ENCODE results near the gene RELA.
"Not testable (repeated sequence)": the region's sequence is repeated elsewhere in the genome, so short reads cannot be mapped to it uniquely, and the experiment has no call there.

Gene RELA

DNA sequence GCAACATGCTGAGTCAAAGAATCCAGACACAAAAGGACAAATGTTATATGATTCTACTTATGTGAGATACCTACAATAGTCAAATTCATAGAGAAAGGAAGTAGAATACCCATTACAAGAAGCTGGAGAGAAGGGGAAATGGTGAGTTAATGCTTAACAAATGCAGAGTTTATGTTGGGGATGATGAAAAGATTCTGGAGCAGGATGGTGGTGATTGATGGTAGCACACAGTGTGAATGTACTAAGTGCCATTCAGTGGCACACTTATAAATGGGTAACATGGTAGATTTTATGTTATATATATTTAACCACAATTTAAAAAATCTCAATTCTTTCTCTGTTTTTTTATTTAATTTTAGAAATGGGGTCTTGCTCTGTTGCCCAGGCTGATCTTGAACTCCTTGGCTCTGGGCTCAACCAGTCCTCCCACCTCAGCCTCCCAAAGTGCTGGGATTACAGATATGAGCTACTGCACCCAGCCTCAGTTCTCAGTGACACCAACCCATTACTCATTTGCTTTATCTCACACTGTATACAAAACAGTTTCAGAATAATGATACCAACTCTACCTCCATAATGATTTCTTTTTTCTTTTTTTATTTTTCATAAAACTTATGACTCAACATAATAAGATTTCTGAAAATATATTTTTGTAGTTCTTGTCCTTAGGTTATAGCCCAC is 9.6 kb upstream of the RELA start:
- no peak for DNase-seq (ENCODE audit: low spot score)

DNA sequence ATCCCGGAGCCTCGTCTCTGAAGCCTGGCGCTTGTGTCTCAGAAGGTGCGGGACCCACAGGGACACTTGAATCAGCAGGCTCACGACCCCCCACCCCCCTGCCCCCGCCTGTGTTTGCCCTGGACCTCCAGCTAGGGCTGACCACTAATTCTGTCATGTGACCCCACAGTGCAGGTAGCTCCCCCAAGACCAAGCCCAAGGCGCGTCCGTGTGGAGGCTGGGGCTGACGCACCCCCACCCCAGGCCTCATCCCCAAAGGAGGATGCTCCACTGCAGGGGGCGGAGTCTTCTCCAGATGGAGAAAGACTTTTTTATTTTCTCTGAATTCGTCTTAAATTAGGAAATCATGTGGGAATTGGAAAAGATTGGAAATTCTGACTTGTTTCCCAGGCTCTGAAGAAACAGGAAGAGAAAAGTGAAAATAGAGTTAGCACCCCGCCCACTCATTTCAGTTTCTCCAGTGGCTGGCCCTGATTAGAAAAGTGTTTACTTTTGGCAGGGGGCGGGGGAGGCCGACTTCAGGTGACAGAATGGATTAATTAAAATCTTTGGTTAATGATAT is 1.0 kb upstream of the RELA start:
- DNase-seq (ENCODE audit: low spot score), result peak; percentile 71

DNA sequence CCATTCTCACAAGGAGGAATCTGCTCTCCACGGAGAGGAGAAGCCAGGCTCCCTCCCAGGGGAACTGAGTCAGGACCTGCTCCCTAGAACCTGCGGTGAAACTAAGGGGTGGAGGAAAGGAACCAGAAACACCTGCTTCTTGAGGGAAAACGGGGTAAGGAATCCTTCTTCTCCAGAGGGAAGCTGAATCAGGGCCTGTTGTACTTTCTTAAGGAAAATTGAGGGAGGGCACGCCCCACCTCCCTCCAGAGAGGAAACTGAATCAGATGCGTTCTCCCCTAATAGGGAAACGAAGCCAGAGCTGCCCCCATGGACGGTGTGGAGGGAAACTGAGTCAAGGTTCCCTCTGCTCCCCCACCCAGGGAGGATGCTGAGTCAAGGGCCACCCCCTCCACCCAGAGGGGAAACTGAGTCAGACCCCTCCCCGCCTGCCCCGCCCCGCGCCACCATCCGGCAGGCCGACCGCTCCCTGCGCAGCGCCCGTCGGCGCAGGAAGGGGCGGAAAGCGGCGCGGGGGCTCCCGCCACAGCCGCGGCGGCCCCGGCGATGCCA is 393 bp downstream of the RELA start:
- no peak for DNase-seq (ENCODE audit: low spot score)

DNA sequence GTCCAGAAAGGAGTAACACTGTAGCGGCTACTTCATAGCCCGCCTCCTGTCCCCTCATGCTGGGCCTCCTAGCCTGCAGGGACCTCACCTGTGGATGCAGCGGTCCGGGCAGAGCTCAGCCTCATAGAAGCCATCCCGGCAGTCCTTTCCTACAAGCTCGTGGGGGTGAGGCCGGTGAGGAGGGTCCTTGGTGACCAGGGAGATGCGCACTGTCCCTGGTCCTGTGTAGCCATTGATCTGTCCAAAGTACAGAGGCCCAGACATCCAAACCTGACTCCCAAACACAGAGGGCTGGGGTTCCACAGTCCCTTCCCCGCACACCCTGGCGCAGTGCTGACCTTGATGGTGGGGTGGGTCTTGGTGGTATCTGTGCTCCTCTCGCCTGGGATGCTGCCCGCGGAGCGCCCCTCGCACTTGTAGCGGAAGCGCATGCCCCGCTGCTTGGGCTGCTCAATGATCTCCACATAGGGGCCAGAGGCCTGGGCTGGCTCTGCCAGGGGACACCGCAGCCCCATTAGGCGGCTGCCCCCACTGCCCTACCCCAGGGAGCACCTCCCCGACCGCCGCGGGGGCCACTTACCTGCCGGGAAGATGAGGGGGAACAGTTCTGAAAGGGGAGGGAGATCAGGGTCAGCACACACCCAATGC is 993 bp downstream of the RELA start:
- no peak for DNase-seq (ENCODE audit: low spot score)

DNA sequence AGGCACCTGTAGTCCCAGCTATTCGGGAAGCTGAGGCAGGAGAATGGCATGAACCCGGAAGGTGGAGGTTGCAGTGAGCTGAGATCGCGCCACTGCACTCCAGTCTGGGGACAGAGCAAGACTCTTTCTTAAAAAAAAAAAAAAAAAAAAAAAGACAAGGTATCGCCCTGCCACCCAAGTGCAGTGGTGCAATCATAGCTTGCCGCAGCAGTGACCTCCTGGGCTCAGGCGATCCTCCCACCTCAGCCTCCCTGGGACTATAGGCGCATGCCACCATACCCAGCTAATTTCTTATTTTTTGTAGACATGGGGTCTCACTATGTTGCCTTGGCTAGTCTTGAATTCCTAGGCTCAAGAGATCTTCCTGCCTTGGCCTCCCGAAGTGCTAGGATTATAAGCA is 1.8 kb downstream of the RELA start:
- DNase-seq (ENCODE audit: low spot score), result not testable (repeated sequence)

DNA sequence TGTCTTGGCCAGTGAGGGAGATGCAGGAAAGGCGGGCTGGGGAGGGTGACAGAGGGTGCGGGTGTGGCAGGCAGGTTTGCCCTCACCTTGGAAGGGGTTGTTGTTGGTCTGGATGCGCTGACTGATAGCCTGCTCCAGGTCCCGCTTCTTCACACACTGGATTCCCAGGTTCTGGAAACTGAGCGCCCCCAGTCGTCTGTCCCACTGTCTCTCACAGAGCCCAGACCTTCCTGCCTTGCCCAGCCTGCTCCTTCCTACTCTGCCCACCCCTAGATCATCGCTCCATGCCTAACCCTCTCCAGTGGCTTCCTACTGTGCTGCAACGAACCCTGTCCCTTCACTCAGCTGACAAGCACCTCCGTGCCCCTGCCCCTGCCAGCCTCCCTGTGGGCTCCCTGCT is 2.7 kb downstream of the RELA start:
- no peak for DNase-seq (ENCODE audit: low spot score)

DNA sequence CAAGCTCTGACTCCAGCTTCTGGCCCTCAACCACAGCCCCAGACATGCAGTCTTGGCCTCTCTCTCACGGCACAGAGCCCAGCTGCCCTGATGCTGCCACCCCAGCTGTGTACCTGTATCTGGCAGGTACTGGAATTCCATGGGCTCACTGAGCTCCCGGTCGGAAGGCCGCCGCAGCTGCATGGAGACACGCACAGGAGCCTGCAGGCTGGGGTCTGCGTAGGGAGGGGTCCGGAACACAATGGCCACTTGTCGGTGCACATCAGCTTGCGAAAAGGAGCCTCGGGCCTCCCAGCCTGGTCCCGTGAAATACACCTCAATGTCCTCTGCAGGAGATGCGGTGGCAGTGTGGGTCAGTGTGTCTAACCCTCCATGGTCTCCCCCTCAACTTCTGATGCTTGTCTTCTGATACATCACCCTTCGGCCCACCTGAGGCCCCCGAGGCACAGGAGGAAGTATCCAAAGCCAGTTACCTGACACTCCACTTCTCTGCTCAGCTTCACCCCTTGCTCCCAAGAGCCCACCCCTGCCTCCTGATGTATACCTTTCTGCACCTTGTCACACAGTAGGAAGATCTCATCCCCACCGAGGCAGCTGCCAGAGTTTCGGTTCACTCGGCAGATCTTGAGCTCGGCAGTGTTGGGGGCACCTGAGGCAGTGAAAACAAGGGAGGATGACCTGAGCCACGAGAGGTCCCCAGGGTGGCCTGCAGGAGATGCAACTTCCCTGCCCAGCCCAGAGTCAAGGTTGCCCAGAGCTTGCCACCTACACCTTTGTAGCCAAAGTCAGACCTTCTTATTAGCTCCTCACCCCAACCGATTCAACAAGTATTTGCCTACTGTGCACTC is 4.3 kb downstream of the RELA start:
- DNase-seq (ENCODE audit: low spot score), result no peak

DNA sequence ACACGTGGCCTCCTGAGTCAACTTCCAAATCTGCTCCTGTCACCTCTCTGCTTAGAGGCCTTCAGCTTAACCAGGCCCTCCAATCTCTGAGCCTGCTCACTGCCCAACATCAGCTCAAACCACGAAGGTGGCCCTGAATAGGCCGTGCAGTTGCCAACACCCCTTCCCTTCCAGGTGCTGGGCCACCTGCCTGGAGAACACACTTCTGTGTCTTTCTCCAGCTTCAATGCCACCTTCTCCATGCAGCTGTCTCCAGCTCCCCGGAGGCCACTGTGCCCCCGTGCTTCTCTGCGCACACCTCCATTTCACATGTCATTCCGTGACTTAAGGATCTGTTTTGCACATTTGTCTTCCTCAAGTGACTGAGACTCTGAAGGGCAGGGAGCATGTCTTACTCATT is 5.3 kb downstream of the RELA start:
- DNase-seq (ENCODE audit: low spot score), result no peak

DNA sequence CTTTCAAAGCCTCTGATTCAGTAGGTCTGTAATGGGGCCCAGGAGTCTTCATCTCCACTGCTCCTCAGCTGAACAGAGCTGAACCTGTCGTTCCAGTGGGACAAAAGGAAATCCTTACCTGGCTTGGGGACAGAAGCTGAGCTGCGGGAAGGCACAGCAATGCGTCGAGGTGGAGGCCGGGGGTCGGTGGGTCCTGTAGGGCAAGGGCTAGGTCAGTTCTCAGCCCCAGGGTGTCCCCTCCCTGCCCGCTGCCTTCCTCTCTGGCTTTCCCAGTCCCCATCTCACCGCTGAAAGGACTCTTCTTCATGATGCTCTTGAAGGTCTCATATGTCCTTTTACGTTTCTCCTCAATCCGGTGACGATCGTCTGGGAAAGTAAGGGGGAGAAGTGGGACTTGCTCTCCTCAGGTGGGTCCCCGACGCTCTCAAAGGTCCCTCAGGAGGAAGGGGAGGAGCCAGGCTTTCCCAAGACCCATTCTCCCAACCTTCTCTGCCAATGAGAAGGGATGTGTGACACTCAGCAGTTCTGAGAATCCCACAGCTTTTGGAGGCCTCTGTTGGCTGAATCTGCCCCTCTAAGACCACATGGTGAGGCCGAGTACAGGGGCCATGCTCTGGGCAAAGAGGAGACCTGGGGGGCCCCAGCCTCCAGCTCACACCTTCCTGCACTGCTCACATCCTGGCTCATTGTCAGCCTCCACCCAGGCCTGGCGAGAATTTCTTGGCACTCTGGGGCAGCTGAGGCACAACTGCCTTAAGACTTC is 7.0 kb downstream of the RELA start:
- no peak for DNase-seq (ENCODE audit: low spot score)

DNA sequence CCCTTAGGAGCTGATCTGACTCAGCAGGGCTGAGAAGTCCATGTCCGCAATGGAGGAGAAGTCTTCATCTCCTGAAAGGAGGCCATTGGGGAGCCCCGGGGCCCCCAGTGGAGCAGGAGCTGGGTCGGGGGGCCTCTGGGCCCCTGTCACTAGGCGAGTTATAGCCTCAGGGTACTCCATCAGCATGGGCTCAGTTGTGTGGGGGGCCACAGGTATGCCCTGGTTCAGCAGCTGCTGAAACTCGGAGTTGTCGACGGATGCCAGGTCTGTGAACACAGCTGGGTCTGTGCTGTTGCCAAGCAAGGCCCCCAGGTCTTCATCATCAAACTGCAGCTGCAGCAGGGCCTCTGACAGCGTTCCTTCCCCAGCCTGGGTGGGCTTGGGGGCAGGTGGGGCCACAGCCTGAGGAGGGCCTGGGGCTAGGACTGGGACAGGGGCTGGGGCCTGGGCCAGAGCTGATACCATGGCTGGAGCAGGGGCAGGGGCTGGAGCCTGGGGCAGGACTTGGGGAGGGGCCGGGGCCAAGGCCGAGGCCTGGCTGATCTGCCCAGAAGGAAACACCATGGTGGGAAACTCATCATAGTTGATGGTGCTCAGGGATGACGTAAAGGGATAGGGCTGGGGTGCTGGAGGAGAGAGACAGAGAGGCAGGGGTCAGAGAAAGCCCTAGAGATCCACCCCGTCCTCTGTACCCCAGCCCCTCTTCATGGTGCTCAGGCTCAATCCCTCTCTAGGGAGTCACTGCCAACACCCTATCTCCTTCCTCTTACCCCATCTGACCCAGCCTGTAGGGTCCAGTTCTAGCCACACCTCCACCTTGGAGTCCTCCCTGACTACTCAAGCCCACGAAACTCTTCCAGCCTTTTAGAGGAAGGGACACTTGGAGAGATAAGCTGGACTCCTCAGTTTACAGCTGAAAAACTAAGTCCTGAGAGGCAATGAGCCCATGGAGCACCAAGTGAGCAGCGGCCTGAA is 8.1 kb downstream of the RELA start:
- no peak for DNase-seq (ENCODE audit: low spot score)

DNA sequence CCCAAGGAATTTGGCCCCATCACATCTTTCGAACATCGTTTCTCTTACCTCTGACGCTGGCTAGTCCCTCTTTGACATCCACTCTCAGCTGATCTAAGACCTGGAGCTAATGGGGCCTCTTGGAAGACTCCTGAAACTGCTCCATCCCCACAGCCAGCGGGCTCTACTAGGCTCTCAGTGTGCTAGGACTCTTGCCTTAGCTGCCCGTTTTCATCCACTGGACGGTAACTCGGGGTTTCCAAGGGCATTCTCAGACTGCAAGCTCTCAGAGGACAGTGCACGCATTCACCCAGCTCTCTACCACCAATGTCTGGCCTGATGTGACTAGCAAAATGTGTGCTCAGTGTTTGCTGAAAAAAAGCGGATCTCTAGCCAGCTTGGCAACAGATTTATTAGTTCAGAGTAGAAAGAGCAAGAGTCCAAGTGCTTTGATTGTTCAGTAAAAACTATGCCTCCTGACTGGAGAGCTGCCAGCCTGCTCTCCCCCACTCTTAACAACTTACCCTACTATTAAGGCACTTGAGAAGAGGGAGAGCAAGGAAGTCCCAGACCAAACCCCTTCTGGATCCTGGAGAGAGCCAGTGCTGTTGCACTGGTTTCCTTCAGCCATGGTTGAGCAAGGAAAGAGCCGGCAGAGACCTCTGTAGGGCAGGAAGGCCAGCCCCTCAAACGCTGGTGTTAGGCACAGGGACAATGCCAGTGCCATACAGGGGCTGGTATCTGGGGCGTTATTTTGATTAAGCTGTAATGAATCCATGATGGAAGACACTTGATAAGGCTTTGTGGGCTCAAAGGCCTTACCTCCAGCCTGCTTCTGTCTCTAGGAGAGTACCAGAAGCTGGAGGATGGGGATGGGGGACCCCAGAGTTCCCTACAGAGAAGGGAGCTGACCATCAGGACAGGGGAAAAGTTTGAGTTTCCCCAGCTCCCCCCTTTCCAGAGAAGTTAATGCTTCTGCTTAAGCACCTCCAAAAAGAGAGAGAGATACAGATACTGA is 9.2 kb downstream of the RELA start:
- peak; percentile 58 for DNase-seq (ENCODE audit: low spot score)

DNA sequence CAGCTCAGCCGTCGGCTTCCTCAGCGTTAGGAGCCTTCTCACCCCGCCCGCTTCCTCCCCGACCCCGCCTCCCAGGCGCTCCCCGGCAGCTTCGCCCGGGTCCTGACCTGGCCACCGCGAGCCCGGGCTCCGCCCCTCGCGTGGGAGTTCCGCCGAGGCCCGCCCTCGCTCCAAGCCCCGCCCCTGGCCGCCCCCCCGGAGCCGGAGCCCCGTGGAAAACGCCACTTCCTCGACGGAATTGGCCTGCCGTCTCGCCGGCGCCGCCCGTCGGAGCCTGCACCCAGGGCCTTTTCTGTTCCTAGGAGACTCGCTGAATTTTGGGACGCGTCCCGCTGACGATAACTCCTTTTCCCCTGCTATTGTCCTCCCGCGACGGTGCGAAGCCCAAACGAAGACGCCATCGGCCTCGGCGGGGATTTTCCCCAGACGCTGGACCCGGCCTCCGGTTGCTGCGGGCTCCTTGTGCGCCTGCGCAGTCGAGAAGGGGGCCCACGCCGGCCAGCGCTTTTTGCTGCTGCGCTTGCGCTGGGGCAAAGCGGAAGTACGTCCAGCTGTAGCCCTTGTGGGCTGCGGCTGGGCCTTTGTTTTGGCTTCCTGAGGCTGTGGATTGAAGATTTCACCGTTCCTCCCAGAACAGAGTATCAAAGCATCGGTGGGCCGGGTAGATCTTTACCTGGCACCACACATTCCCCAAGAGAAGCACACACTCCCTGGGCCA is 10.0 kb downstream of the RELA start:
- peak; percentile 92 for DNase-seq (ENCODE audit: low spot score)

DNA sequence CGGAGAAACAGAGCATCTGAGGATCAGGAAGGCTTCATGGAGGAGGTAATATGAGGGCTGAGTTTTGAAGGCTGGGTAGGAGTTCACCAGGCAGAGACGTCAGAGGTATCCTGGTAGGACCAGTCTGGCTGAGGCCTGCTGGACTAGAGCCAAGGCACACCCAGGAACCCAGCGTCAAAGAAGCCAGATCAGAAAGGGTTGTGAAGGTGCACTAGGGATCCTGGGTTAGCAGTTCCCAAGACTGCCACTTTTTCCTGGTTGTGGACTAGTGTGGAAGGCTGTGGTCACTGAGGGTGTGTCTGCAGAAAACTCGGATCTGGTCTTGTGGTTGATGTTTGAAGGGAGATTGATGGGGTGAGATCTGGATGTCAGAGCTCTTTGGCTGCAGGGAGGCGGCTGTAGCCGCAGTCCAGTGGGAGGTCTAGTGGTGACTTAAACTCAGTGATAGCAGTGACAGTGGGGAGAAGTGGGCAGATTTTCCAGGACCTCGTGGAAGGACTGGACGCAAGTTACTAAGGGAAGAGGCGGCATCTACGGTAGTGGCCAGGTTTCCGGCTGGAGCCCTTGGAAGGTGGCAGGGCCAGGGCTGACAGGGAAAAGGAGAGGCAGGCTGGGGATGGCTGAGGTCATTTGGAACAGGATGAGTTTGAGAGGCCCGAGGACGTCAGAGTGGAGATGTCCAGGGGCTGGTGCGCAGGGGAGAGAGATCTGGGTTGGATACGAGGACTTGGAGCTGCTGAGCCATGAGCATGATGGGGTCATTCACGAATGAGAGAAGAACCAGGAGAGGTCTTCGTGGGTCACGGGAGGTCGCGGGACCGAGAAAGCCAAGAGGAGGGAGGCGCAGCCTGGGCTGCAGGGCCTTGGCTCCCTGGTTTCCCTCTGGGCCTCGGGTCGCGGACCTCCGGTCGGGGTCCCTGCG is 10.9 kb downstream of the RELA start:
- no peak for DNase-seq (ENCODE audit: low spot score)

DNA sequence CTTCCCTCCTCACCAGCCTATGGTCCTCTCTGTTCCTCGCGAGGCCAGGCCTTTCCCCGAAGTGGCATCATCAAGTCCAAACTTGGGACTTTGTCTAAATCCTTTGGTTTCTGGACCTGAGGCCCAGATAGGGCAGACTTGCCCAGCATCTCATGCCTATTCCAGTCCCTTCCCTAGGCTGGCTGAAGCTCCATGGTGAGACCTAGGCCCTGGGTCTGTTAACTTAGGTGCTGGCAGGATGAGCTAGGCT is 11.5 kb downstream of the RELA start:
- no peak for DNase-seq (ENCODE audit: low spot score)

DNA sequence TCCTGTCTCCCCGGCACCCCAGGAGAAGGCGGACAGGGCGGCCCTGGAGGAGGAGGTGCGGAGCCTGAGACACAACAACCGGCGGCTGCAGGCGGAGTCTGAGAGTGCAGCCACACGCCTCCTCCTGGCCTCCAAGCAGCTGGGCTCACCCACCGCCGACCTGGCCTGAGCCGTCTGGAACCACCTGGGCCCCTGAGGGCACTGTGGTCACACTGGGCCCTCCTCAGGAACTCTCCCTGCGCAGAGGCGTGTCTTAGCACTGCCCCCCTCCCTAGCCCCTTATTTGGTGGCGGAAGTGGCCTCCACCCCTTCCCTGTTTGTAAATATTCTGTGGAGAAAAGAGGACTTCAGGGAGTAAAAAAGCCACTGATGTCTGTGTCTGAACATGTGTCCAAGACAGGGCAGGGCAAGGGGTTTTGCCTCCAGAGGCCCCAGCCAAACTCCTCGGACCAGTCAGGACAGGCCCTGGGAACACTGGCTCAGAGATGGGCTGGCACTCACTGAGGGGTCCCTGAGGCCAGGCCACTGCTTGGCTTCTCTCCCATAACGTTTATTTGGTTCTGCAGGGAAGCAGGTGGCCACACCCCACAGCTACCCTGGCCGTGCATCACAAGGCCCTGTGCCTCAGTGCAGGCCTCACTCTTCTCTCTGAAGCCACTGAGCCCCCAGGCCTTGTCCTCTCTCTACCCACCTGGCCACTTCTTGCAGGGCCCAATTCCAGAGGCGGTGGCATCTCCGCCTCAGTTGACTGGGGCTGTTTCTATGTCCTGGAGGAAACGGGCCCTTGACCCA is 12.0 kb downstream of the RELA start:
- no peak for DNase-seq (ENCODE audit: low spot score)

DNA sequence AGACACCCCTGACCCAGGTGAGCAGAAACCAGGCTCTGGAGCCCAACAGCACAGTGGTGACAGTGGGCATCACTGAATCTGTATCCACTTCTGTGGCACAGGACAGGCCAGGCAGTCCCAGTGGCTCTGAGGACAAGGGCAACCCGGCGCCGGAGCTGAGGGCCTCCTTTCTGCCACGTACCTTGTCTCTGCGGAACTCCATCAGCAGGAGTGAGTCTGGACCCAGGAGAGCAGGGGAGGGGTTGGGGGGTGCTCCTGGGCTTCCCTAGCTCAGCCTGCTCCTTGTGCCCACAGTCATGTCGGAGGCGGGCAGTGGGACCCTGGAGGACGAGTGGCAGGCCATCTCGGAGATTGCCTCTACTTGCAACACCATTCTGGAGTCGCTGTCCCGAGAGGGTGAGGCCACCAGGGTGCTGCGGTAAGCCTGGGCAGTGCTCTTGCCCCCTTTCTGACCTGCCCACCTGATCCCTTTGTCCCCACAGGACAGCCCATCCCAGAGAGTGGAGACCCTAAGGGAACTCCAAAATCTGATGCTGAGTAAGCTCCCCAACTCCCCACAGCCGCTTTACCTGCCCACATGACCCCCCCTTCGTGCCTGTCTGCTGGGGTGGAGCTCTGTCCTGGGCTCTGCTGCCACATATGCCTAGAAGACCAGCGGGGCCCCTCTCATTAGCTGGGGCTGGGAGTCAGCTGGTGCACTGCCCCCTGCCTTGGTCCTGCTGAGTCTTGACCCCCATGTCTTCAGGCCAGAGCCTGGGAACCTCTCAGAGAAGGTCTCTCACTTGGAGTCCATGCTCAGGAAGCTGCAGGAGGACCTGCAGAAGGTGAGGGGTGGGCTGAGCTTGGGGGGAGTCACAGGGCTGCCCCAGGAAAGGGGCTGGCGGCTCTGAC is 12.8 kb downstream of the RELA start:
- no peak for DNase-seq (ENCODE audit: low spot score)
